Activated CD8-positive, alpha-beta memory T cell treated with anti-CD3 and anti-CD28 coated beads, Interleukin-2, amount 50 U/mL, for 48 hours (primary cell): ENCODE results near the gene GGA3.
"Not testable (repeated sequence)": the region's sequence is repeated elsewhere in the genome, so short reads cannot be mapped to it uniquely, and the experiment has no call there.

Experiments
- DNase-seq: peaks from one replicate; pipeline ENCODE4 v3.0.0-alpha.2; 2020

GGA3 gene, protein sequence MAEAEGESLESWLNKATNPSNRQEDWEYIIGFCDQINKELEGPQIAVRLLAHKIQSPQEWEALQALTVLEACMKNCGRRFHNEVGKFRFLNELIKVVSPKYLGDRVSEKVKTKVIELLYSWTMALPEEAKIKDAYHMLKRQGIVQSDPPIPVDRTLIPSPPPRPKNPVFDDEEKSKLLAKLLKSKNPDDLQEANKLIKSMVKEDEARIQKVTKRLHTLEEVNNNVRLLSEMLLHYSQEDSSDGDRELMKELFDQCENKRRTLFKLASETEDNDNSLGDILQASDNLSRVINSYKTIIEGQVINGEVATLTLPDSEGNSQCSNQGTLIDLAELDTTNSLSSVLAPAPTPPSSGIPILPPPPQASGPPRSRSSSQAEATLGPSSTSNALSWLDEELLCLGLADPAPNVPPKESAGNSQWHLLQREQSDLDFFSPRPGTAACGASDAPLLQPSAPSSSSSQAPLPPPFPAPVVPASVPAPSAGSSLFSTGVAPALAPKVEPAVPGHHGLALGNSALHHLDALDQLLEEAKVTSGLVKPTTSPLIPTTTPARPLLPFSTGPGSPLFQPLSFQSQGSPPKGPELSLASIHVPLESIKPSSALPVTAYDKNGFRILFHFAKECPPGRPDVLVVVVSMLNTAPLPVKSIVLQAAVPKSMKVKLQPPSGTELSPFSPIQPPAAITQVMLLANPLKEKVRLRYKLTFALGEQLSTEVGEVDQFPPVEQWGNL

DNA sequence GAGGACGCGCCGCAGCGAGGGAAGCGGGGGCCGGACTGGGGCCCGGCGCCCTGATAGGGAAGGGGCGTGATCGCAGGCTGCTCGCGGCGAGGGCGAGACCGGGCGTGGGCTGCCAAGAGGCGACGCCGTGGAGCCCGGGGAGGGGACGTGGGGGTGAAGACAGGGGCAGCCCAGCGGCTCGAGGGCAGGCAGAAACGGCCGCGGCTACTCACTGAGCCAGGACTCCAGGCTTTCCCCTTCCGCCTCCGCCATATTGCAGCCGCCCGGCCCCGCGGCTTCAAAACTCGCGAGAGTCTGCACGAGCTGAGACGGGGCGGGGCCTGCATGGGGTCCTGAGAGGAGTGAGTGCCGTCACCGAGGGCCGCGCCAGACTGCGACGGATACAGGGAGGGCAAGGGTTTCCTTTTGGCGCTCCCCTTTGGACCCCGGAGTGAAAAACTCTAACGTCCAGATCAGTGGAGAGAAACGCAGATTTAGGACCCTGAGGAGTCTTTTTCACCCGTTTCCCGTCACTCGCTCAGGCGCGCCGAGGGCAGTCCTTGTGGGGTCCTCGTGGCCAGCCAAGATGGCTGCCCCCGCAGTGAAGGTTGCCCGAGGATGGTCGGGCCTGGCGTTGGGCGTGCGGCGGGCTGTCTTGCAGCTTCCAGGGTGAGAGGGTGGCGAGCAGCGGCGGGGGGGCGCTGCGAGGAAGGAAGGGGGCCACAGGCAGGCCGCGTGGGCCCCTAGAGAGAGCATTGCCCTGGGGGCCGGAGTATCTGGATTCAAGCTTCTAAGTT is at the start of gene GGA3, which contains the start of gene MRPS7:
Gene GGA3 (minus strand): TSS at position 271 of the 776 bp plus-strand sequence. CDS start 19 bp downstream, at position 252.
Gene MRPS7 (plus strand): TSS at position 544 of the 776 bp plus-strand sequence. CDS start 22 bp downstream, at position 566.
- DNase-seq, result peak; percentile 97

DNA sequence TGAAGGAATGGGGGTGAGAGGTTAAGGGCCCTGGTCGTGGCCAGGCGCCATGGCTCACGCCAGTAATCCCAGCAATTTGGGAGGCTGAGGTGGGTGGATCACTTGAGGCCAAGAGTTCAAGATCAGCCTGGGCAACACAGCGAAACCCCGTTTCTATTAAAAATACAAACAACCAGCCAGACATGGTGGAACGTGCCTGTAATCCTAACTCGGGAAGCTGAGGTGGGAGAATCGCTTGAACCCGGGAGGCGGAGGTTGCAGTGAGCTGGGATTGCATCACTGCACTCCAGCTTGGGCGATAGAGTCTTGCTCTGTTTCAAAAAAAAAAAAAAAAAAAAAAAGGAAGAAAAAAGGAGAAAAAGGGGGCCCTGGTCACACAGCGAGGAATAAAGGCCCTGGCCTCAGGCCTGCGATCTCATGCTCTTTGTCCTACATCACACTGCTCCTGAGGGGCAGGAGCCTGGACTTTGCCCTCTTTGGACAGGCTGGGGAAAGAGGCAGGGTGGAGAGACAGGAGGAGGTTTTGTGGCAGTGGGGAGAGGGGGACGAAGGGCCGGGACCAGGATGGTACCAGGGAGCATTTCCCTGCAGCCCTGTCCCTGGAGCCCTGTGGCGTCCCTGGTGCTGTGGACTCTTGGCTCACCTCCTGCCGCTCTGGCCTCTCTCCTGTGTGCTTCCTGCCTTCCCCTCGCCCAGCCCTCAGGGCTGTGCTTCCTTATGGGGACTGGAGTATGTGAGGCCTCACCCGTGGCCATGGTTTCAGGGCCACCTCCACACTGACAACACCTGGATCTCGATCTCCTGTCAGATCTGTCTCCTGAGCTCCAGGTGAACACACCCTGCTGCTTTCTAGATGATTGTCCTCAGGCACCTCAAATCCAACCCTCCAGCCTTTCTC is 47.6 kb upstream of the GGA3 start:
- no peak for DNase-seq

DNA sequence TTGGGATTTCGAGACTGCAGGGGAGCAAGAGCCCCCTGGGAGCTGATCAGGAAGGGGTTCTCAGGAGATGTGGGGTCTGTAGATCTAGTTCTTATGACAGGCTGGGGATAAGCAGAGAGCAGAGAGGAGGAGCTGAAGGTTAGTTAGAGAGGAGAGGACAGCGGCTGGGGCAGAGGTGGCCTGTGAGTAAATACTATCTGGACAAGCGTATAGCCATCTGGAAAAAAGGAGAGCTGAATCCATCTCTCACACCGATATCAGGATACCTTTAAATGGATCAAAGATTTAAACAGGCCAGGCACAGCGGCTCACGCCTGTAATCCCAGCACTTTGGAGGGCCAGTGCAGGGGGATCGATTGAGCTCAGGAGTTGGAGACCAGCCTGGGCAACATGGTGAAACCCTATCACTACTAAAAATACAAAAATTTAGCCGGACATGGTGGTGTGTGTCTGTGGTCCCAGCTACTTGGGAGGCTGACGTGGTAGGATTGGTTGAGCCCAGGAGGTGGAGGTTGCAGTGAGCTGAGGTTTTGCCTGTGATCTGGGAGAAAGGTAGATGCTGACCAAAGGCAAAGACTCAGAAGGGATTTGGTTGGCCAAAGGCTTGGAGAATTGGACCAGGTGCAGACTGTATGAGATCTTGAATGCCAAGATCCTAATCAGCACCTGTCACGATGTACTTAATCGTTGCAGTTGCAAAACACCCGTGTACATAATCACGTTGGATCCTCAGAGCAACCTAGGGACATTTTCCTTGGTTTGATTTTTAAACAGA is 46.7 kb upstream of the GGA3 start:
- DNase-seq, result no peak

DNA sequence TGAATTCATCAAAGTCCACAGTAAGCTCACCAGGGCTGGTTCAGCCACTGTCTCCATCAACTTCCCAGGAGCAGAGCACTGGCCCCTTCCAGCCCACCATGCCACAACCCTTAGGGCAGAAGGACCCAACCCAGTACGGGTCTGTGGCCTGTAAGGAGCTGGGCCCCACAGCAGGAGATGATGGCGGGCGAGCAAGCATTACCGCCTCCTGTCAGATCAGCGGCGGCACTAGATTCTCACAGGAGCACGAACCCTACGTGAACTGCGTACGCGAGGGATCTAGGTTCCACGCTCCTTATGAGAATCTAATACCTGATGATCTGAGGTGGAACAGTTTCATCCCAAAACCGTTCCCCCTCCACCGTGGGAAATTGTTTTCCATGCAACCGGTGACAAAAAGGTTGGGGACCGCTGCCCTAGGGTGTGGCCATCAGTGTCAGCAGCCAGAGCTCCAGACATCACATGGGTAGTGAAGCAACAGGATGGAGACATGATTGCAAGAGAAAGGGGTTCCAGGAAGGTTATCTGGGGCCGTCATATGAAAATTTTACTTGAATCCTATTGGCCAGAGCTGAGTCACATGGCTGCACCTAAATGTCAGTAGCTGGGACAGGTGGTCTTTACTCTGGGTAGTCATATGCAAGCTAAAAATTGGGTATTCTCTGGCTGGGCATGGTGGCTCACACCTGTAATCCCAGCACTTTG is 40.2 kb upstream of the GGA3 start:
- no peak for DNase-seq

DNA sequence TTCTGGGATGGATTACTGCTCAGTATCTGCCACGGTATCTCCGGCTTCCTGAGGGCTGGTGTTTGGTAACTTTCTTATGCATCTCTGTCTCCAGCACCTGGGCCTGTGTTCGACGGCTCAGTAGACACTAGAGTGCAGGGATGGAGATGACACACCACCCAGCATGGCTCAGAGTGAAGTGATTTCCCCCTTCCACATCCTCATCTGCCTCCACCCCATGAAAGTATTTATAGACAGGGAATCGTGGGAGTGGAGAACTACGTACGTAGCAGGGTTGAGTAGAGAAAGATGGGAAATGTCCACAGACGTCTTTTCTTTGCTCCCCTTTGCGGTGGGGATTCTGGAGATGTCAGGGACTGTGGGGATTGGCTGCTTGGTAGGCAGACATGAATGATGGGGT is 39.6 kb upstream of the GGA3 start:
- no peak for DNase-seq

DNA sequence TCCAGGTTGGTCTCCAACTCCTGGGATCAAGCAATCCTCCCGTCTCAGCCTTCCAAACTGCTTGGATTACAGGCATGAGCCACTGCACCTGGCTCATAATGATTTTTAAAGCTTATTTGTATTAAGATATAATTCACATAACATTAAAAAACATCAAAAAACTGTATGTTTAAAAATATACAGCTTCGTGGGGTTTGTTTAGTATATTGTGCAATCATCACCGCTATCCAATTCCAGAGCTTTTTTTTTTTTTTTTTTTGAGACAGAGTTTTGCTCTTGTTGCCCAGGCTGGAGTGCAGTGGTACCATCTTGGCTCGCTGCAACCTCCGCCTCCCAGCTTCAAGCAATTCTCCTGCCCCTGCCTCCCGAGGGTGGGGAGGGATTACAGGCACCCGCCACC is 38.9 kb upstream of the GGA3 start:
- DNase-seq, result no peak

DNA sequence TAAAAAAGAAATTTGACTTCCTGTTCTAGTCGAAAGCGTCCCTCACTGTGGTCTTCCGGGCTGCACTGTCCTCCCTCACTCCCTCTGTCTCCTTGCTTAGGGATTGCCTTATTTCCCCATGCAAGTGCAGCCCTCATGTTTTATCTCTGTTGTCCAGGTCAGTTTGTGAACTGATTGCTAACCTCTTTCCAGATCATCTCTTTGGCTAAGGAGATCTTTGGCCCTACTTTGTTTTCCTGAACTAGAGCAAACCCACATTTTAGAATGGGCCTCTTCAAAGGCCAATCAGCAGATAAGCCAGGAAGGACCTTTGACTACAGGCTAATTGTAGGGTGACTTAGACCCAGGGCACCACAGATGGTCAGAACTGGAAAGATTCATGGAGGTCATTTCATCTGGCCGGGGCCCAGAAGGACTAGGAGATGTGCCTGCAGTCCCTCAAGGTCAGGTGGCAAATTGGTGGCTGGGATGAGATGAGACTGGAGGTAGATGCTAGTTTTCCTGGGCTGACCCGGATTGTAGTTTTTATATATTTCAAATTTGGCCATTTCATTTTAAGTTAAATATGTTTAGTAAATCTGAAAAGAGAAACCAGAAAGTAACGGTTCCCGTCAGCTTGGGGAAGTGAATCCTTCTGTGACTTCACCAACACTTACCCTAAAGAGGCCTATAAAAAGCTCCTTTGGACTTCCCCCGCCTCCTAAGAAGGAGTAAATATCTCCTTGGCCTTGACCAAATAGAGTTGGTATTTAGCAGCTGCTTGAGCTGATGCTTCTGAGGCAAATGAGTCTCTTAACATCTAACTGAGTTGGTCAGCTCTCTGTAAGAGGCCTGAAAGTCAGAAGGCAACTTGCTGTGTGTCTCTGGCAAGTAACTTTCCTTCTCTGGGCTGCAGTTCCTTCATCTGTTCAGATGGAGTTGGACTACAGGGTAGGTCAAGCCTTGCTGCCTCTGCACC is 34.1 kb upstream of the GGA3 start:
- DNase-seq, result no peak

DNA sequence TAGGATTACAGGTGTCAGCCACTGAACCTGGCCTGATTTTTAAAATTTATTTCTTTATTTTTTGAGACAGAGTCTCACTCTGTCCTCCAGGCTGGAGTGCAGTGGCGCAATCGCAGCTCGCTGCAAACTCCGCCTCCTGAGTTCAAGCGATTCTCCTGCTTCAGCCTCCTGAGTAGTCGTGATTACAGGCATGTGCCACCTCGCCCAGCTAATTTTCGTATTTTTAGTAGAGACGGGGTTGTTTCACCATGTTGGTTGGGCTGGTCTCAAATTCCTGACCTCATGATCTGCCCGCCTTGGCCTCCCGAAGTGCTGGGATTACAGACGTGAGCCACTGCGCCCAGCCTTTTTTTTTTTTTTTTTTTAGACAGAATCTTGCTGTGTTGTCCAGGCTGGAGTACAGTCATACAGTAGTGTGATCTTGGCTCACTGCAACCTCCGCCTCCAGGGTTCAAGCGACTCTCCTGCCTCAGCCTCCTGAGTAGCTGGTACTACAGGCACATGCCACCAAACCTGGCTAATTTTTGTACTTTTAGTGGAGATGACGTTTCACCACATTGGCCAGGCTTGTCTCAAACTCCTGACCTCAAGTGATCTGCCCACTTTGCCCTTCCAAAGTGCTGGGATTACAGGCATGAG is 31.5 kb upstream of the GGA3 start:
- not testable (repeated sequence) for DNase-seq

DNA sequence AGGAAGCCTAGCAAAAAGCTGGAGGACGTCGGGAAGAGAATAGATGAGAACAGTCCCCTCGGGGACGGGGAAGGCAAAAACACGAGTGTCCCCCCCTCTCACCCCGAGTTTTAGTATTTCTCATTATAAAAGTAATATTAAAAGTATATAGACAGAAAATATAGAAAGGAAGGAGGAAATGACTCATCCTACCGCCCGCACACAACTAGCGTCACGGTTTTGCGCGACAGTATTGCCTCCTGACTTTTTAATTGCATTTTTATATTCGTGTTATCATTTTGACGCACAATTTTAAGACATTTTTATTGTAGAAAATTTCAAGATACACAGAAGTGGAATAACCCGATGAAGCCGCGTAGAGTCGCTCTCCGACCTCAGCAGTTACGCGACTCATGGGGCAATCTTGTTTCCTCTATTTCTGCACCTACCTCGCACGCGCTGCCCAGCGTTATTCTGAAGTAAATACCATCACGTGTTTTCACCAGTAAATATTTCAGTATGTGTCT is 28.5 kb upstream of the GGA3 start:
- no peak for DNase-seq

DNA sequence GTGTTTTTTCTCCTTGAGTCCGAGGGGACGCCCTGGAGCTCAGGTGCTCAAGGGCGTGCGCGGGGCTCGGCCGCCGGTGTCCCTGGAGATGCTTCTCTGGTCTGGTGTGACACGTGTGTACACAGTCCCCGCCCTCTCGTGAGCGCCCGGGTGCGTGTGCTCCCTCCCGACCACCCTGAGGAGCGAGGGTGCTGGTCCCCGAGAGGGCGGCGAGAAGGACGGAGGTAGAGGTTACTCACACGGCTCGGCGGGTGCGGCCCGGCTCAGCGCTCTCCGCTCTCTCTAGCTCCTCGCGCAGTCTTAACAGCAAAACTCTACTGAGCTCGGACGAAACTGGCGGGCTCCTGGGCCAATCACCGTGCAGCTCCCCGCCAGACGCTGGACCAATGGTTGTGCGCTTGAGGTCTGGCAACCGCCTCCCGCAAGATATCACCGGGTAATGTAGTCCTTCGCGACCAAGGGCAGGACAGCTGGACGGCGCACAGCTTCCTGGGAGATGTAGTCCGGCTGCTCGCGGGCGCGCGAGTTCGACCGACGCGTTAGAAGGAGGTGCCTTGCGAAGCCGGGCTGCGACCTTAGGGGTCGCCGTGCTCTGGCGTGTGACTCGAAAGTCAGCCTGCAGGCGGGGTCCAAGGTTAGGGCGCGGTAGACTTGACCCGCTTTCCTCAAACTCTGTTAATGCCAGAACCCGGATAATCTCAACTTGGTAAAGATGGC is 27.9 kb upstream of the GGA3 start, which contains the start of gene SLC25A19:
Gene SLC25A19 (minus strand): TSS at position 319 of the 717 bp plus-strand sequence. CDS start 2,669 bp downstream, outside the sequence.
- peak; percentile 96 for DNase-seq

DNA sequence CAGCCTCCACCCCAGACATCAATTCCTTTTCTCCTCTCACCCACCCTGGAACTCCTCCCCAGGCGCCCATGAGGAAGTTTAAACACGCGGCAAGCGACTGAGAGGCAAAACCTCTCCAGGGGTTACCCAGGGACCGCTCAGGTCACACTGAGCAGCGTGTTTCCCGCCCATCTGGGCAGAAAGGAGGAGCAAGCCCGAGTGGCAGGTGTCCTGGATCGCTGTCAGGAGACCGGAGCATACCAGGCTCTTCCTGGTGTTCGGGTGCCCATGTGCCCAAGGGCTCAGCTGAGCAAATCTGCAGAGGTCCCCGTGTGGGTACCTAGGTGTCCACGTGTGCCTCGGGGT is 27.3 kb upstream of the GGA3 start:
- DNase-seq, result no peak

DNA sequence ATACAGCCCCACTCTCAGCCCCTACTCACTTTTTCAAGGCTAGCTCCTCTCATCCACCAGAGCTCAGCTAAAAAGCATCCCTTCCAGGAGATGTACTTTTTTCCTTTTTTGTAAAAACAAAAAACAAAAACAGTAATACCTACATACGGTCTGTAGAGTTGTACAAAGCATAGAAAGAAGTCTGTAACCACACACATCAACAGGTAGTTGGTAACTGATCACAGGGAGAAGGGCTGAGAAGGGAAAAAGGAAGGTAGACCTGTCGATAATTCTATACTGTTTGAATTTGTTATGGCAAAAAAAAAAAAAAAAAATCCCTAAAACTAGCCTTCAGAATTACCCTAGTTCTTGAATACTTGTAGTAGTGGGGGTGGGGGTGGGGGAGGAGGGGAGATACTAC is 27.0 kb upstream of the GGA3 start:
- no peak for DNase-seq

DNA sequence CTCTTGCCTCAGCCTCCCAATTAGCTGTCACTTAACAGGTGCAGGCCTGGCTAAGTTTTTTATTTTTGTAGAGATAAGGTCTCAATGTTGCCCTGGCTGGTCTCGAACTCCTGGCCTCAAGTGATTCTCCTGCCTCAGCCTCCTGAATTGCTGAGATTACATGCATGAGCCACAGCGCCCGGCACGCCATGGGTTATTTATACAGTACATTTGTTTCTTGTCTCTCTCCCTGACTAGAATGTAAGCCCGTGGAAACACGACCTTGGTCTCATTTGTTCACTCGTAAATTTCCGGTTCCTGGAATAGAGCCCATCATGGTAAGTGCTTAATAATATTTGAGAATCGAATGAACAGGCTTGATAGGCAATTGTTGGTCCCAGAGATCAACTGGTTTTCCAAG is 25.8 kb upstream of the GGA3 start:
- DNase-seq, result no peak

DNA sequence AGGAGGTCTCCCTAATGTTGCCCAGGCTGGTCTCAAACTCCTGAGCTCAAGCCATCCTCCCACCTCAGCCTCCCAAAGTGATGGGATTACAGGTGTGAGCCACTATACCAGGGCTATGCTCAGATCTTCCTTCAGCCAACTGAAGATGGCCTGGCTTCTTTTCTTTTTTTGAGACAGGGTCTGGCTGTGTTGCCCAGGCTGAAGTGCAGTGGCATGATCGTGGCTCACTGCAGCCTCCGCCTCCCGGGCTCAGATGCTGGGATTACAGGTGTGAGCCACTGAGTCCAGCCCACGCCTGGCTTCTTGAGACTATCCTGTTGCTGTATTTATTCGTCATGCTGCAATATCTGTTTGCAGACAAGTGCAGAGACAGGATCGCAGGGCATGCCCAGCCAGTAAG is 23.7 kb upstream of the GGA3 start:
- DNase-seq, result no peak

DNA sequence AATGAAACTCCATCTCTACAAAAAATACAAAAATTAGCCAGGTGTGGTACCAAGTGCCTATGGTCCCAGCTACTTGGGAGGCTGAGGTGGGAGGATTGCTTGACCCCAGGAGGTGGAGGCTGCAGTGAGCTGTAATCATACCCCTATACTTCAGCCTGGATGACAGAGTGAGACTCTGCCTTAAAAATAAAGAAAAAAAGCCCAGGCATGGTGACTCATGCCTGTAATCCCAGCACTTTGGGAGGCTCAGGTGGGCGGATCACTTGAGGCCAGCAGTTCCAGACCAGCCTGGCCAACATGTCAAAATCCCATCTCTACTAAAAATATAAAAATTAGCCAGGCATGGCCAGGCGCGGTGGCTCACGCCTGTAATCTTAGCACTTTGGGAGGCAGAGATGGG is 18.8 kb upstream of the GGA3 start:
- DNase-seq, result not testable (repeated sequence)

DNA sequence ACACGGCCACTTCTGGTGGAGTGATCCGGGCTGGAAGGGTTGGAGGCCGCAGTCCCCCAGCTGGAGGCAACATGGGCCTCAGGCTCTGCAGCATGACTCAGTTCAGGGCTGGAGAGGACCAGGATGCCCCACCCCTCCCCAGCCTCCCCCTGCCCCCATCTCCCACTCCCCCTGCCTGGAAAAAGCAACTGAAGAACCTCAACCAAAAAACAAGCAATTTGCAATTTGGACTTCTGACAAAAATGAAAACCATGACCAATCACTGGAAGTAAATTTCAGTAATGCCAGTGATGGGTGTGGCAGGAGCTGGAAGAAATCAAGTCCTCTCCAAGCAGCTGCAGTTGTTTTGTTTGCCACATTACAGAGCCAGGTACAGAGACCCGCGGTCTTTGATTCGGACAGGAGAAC is 16.3 kb upstream of the GGA3 start:
- DNase-seq, result no peak

DNA sequence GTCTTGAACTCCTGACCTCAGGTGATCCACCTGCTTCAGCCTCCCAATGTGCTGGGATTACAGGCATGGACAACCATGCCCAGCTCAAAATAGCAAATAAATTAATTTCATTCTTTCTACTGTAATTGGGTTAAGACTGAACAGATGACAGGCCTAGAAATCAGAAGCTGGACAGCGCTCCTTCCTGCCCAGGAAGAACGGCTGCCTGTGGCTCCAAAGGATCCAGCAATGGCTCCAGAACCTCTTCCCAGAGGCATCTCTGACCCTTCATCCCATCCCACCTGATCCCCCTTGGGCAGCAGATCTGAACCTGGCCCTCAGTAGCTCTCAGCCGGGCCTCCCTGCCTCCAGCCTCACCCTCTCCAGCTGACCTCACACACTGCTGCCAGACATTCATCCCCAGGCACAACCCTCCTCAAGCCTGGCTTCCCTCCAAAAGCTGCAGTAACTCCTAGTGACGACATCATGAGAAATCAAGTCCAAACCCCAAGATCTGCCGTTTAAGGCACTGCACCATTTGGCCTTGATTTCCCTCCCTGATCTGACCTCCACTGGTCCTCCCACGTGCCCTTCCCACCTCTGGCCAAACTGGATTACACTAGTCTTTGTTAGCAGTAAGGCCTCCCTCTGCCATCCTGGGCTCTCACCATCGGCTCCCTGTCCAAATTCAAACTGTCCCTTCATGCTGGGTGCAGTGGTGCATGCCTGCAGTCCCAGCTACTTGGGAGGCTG is 12.7 kb upstream of the GGA3 start:
- no peak for DNase-seq

DNA sequence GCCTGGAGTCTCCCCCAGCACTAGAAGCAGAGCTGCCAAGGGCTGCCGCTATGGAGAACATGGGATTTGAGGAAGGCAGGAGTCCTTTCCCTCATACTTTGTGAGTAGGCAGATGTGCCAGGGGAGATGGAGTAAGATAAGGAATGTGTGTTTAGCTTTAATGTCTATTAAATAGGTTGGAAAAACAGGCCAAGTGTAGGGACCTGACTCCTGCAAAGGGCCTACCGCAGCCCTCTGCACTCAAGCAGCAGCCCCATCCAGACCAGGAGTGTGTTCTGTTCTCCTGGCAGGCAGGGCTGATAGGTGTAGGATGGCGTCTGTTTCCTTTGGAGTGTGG is 11.4 kb upstream of the GGA3 start:
- no peak for DNase-seq
